GM12878 (cell line): ENCODE measurements around the gene PLAC1. TPM values are rescaled to one million over a fixed set of nuclear protein-coding genes. Genes with fewer than 3 reads are reported as not detected.
A peak's percentile ranks its signal among the peaks of the same experiment; 100 is the strongest.

ENCODE experiments used
- ATAC-seq: fragments of 200-7000 bp; cut with Tn5 transposase; 3 replicates; pipeline ENCODE4 v1.9.1; 2020; ENCODE audit warnings: mild to moderate bottlenecking, moderate library complexity
- BruUV-seq: library from RNA; stranded (reverse); fragments of 400-500 nt; replicated peaks from 2 replicates; lab custom pipeline; 2021; lab: Mats Ljungman, UMichigan
- CTCF ChIA-PET: fragments of 300-600 bp; sonication (Branson Sonifier 250); formaldehyde crosslinking; extraction: SDS; loops from one replicate; lab custom pipeline; 2021; ENCODE audit warnings: inconsistent platforms; lab: Yijun Ruan, JAX
- POLR2A ChIA-PET: fragments of 350-600 bp; formaldehyde crosslinking; extraction: SDS; loops from one replicate; lab custom pipeline; 2021; ENCODE audit warnings: inconsistent platforms; lab: Charles Lee
- RAD21 ChIA-PET: fragments of 300-600 bp; sonication (Branson Sonifier 250); formaldehyde crosslinking; loops from one replicate; lab custom pipeline; 2023; ENCODE audit warnings: antibody characterized with exemption; ENCODE audit not compliant: unreplicated experiment; lab: Charles Lee
- SMC1A ChIA-PET: fragments of 300-600 bp; sonication (Branson Sonifier 250); formaldehyde crosslinking; loops from one replicate; lab custom pipeline; 2023; ENCODE audit not compliant: unreplicated experiment, uncharacterized antibody; lab: Charles Lee
- DNase-seq: peaks from one replicate; pipeline ENCODE4 v3.0.0-alpha.2; 2011; ENCODE audit warnings: low read depth, low spot score
- FAIRE-seq: peaks from 3 replicates; lab custom pipeline; 2011; peaks lifted over from hg19 to GRCh38; lab: Jason Lieb, UNC
- H2AFZ ChIP-seq: 2 replicates; pipeline ENCODE4 v1.6.0; 2011; ENCODE audit warnings: low read depth, low read length, control low read depth; ENCODE audit not compliant: control insufficient read depth
- H3K27ac ChIP-seq: 2 replicates; pipeline ENCODE4 v1.5.1; 2011; ENCODE audit warnings: control low read depth; ENCODE audit not compliant: control insufficient read depth, insufficient read depth
- H3K27me3 ChIP-seq, 2 experiments: replicated peaks in 1 of 2; 2 replicates each; pipeline versions ENCODE4 v1.6.0 to v1.6.1; 2011; ENCODE audit warnings: low read length in 1 of 2; ENCODE audit not compliant: control insufficient read depth in 2 of 2, insufficient read depth in 2 of 2
- H3K36me3 ChIP-seq, 2 experiments: 2 replicates each; pipeline ENCODE4 v1.5.1; 2011; ENCODE audit warnings: low read length in 1 of 2; ENCODE audit not compliant: control insufficient read depth in 2 of 2, insufficient read depth in 2 of 2
- H3K4me1 ChIP-seq: 2 replicates; pipeline ENCODE4 v1.6.1; 2011; ENCODE audit warnings: mild to moderate bottlenecking, low read length, moderate library complexity, mixed read lengths; ENCODE audit not compliant: control insufficient read depth, insufficient read depth
- H3K4me2 ChIP-seq: 2 replicates; pipeline ENCODE4 v1.6.0; 2011; ENCODE audit warnings: control low read depth; ENCODE audit not compliant: control insufficient read depth, insufficient read depth
- H3K4me3 ChIP-seq: fragments of 200-600 bp; sonication (generic); 2 replicates; pipeline ENCODE4 v1.5.1; 2016
- H3K79me2 ChIP-seq: 2 replicates; pipeline ENCODE4 v1.6.0; 2011; ENCODE audit warnings: low read length; ENCODE audit not compliant: control insufficient read depth, insufficient read depth
- H3K9ac ChIP-seq: 2 replicates; pipeline ENCODE4 v1.8.0; 2011; ENCODE audit warnings: low read length, control low read depth, mixed read lengths; ENCODE audit not compliant: control insufficient read depth, insufficient read depth
- H3K9me3 ChIP-seq: replicated peaks from 3 replicates; pipeline ENCODE4 v1.5.1; 2011; ENCODE audit warnings: mild to moderate bottlenecking, low read length; ENCODE audit not compliant: control insufficient read depth, insufficient read depth
- H4K20me1 ChIP-seq: 2 replicates; pipeline ENCODE4 v1.6.0; 2011; ENCODE audit not compliant: control insufficient read depth, insufficient read depth
- SIX5 ChIP-seq: IDR thresholded peaks from 2 replicates; pipeline ENCODE4 v1.6.1; 2011; ENCODE audit warnings: mild to moderate bottlenecking, low read depth, low read length, moderate library complexity; ENCODE audit not compliant: severe bottlenecking
- SP1 ChIP-seq: IDR thresholded peaks from one replicate; pipeline ENCODE4 v1.6.1; 2011; ENCODE audit warnings: low read depth, low read length
- SRF ChIP-seq, 2 experiments: IDR thresholded peaks; 2 replicates each; pipeline ENCODE4 v1.6.1; 2011; ENCODE audit warnings: low read depth in 2 of 2, low read length in 2 of 2, mild to moderate bottlenecking in 1 of 2, moderate library complexity in 1 of 2
- ZBTB11 ChIP-seq: fragments of 450-650 bp; formaldehyde crosslinking; IDR thresholded peaks from 2 replicates; pipeline ENCODE4 v1.5.0; 2022; ENCODE audit warnings: mild to moderate bottlenecking, missing genetic modification characterization
- WGBS: methylation state at CpG from one replicate; pipeline ENCODE4 v1.1.6; 2016; ENCODE audit warnings: low lambda C conversion rate; ENCODE audit not compliant: insufficient replicate concordance, insufficient coverage; ENCODE audit errors: missing lambda C conversion rate; 5-methylcytosine and 5-hydroxymethylcytosine counted together
- in situ Hi-C: fragments of 300-500 bp; cut with MboI; formaldehyde crosslinking; loops from 9 replicates; pipeline ENCODE4 v1.14.3; 2018; ENCODE audit warnings: mixed read lengths
- intact Hi-C: fragments of 100-400 bp; cut with micrococcal nuclease; formaldehyde crosslinking; loops from one replicate; pipeline ENCODE4 v1.14.2; 2022; ENCODE audit not compliant: unreplicated experiment
- polyA plus RNA-seq, 11 experiments: library from polyadenylated mRNA; depleted of rRNA in 4 of 11; unstranded in 6 of 11; stranded (reverse) in 5 of 11; fragments of >200 nt; fragmentation: Nextera tagmentation in 4 of 11; fragmentation: Illumina TruSeq in 1 of 11; extraction: Ambion mirVana in 4 of 11; extraction: Trizol in 1 of 11; gene quantifications; 1 replicate in 1 of 11; 2 replicates in 10 of 11; pipeline versions ENCODE4 v1.2.1 to v1.2.3, GENCODE V29; 2011 to 2016; ENCODE audit warnings: inconsistent platforms in 2 of 11, missing spikeins in 2 of 11, low read depth in 1 of 11
- total RNA-seq, 4 experiments: library from RNA; depleted of rRNA in 3 of 4; stranded (reverse); fragments of >200 nt in 3 of 4; fragmentation: Illumina TruSeq in 1 of 4; extraction: Trizol in 1 of 4; gene quantifications; 2 replicates each; pipeline versions ENCODE4 v1.2.1 to v1.2.3, GENCODE V29; 2013 to 2021
- TF ChIP-seq, protein P1 (sequence below): IDR thresholded peaks from 2 replicates; pipeline ENCODE4 v1.6.1; 2011; ENCODE audit warnings: borderline replicate concordance, low read depth, mild to moderate bottlenecking, moderate library complexity, low read length; ENCODE audit not compliant: insufficient read depth, poor library complexity, severe bottlenecking

The PLAC1 gene
- total and polyA plus RNA-seq, 10 of the 15 experiments (the other 5 are each of a cell fraction or from before 2014, with no cell fraction given): 0.05 to 0.42 (median 0.17) TPM; not detected in 5

GRCh38 chrX:134688031-134688823, 30.0 kb upstream of the PLAC1 start (continued):
- no peak for TF ChIP-seq ZBTB11 (CRISPR knock-in tag)
- no peak for TF ChIP-seq SP1
- no peak for TF ChIP-seq SIX5

DNA sequence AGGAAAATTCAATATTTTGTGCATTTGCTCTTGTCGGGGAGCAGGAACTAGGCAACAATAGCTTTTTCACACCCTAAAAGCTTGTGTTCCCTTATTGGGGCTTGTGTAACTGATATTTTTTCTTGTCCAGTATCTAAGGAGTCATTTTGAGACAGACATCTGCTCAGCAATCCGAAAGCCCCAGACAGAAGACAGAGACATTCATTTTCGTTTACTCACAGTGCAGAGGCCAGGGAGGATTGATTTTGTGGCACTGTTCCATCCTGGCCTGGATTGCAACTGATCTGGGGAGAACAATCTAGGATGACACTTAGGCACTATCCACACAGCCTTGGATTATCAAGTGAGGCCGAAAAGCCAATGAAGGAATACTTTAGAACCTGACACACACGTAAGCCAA, 27.4 kb upstream of the PLAC1 start:
- CTCF ChIA-PET: no interaction called here
- H2AFZ ChIP-seq: no peak overlapping the region
- no peaks in the 10 kb centered on the region for H4K20me1 ChIP-seq
- TF ChIP-seq, protein P1, sequence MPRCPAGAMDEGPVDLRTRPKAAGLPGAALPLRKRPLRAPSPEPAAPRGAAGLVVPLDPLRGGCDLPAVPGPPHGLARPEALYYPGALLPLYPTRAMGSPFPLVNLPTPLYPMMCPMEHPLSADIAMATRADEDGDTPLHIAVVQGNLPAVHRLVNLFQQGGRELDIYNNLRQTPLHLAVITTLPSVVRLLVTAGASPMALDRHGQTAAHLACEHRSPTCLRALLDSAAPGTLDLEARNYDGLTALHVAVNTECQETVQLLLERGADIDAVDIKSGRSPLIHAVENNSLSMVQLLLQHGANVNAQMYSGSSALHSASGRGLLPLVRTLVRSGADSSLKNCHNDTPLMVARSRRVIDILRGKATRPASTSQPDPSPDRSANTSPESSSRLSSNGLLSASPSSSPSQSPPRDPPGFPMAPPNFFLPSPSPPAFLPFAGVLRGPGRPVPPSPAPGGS: no peak
- TF ChIP-seq SRF (IDR thresholded peaks at IDR 0.05; ENCODE audit: low read depth in 2 of 2, low read length in 2 of 2): 0 out of 4 replicates have a peak, but pooled peaks of 1 of the 2 experiments have one; percentile 13
- no peak overlapping the region for H3K9ac ChIP-seq
- no peak for DNase-seq
- no peaks in the 10 kb centered on the region for H3K36me3 ChIP-seq
- in situ Hi-C loops: no loop called here
- RAD21 ChIA-PET: no interaction called here
- H3K4me2 ChIP-seq: no peak overlapping the region
- no peaks in the 10 kb centered on the region for H3K4me1 ChIP-seq
- no peaks in the 10 kb centered on the region for H3K9me3 ChIP-seq
- H3K4me3 ChIP-seq: no peak overlapping the region
- H3K27me3 ChIP-seq: no peaks in the 10 kb centered on the region
- POLR2A ChIA-PET: no interaction called here
- no peak for FAIRE-seq
- intact Hi-C loops: no loop called here
- no TSS peak for BruUV-seq
- ATAC-seq: no peak
- no peak overlapping the region for H3K27ac ChIP-seq
- no peaks in the 10 kb centered on the region for H3K79me2 ChIP-seq
- SMC1A ChIA-PET: interaction anchor here (0.8 kb wide), 1 partner anchor 202 kb away, joined by 3 read pairs; no protein-coding TSS in a partner anchor
- 41% methylated on average over 5 of the region's 5 CpGs for WGBS
